C4-2B (cell line): ENCODE results near the gene HCN2.

ENCODE experiments used
- CTCF ChIP-seq: fragments of 450-650 bp; conservative IDR thresholded peaks from 2 replicates; pipeline ENCODE4 v1.5.1; 2017; ENCODE audit warnings: mild to moderate bottlenecking
- ZFX ChIP-seq: fragments of 450-650 bp; IDR thresholded peaks from 2 replicates; pipeline ENCODE4 v1.6.1; 2017

GRCh38 chr19:577439-578392 lies 12.0 kb upstream of the HCN2 start:
- TF ChIP-seq CTCF (no peak), ZFX (no peak)
